ENCODE results near the gene FGB.

The FGB gene

DNA sequence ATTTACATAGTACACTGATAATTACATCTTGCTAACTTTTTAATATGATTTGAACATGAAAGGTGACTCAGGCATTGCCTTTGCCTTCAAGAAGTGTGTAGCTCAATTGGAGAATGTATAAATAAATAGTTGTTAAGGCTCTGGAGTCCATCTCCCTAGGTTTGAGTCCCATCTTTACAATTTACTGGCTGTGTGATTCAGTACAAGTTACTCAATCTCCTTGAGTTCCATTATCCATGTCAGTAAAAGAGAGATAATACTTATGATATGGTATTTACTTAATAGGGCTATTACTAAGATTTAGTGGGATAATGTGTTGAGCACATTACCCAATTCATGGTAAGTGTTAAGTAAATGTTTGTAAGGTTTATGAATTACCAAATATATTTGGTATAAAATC lies 51.5 kb downstream of the FGB start:
- no peak overlapping the region for H3K4me3 ChIP-seq (ENCODE audit: low read depth, low read length)
- no peak for DNase-seq (ENCODE audit: low read depth)
- TF ChIP-seq, protein P1, sequence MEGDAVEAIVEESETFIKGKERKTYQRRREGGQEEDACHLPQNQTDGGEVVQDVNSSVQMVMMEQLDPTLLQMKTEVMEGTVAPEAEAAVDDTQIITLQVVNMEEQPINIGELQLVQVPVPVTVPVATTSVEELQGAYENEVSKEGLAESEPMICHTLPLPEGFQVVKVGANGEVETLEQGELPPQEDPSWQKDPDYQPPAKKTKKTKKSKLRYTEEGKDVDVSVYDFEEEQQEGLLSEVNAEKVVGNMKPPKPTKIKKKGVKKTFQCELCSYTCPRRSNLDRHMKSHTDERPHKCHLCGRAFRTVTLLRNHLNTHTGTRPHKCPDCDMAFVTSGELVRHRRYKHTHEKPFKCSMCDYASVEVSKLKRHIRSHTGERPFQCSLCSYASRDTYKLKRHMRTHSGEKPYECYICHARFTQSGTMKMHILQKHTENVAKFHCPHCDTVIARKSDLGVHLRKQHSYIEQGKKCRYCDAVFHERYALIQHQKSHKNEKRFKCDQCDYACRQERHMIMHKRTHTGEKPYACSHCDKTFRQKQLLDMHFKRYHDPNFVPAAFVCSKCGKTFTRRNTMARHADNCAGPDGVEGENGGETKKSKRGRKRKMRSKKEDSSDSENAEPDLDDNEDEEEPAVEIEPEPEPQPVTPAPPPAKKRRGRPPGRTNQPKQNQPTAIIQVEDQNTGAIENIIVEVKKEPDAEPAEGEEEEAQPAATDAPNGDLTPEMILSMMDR (IDR thresholded peaks at IDR 0.05; ENCODE audit: control insufficient read depth, extremely low read depth, insufficient read depth): no peak

DNA sequence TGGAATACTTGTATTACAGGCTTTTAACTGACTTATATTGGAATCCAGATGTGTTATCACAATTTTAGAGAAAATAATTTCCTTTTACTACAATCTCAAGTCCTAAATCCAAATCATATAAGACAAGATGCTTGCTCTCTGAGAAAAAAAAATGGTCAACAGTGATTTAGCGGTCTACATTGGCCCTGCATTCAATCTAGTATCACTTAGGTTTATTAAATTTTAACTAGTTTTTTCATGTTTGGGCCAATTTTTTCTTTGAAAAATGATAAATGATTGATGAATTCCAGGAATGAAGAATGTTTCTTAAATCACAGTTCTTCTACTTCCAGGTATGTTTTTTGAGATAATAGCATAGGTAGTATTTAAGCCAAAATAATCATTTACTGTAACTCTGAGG lies 52.4 kb downstream of the FGB start:
- TF ChIP-seq, protein P1 (IDR thresholded peaks at IDR 0.05; ENCODE audit: control insufficient read depth, extremely low read depth, insufficient read depth): no peak
- H3K4me3 ChIP-seq (ENCODE audit: low read depth, low read length): no peak overlapping the region
- no peak for DNase-seq (ENCODE audit: low read depth)

DNA sequence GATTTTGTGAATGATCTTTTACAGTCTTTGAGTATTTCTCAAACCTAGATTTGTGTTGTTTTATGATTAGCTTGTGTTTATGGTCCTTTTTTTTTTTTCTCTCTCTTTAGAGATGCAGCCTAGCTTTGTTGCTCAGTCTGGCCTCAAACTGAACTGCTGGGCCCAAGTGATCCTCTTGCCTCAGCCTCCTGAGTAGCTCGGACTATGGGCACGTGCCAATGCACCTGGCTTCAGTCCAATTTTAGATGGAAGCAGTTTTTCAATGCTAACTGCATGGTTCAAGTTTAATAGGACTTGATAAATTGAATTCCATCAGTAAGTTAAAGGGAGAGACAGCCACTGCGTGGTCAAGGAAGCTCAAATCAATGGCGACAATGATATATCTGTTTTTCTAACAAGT lies 53.5 kb downstream of the FGB start:
- no peak overlapping the region for H3K4me3 ChIP-seq (ENCODE audit: low read depth, low read length)
- TF ChIP-seq, protein P1 (IDR thresholded peaks at IDR 0.05; ENCODE audit: control insufficient read depth, extremely low read depth, insufficient read depth): no peak
- DNase-seq (ENCODE audit: low read depth): no peak

DNA sequence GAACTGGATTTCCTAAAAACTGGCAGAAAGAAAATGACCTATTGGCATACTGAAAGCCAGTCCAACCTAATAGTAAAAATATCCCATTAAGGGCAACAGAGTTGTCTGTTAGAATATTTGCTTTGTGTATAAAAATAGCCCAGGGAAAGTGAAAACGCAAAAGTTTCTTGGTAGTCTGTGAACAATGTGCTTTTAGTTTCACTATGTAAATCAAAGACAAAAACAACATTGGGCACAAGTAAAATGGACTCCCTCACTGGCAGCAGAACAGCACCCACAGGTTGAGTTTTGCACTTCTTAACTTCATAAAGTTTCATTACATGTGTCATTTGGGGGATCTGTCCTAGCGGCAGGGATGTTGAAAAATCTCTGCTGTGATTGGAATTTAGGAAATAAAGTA lies 53.9 kb downstream of the FGB start:
- H3K4me3 ChIP-seq (ENCODE audit: low read depth, low read length): no peak overlapping the region
- no peak for DNase-seq (ENCODE audit: low read depth)
- TF ChIP-seq, protein P1 (IDR thresholded peaks at IDR 0.05; ENCODE audit: control insufficient read depth, extremely low read depth, insufficient read depth): no peak

DNA sequence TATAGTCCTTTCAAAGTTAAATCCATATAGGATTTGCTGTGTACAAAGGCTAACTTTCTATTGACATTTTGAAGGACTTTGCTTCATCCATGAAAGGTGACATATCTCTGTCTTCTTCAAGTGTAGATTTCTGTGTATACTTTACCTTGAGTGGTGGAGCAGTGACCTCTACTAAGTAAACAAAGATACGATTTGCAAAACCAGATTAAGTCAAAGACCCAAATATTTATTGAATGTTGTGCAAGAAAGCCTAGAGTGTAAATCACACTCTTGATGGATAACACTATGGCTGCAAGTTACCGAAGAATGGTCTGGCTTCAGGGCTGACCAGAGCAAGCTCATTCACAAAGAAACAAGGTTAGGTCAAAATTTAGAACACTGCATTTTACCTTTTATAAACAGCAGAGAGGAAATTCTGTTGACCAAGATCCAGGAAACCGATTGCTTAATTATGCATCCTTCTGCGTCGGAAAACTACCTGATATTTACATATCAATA lies 55.1 kb downstream of the FGB start:
- DNase-seq (ENCODE audit: low read depth): no peak
- H3K4me3 ChIP-seq (ENCODE audit: low read depth, low read length): no peak overlapping the region
- TF ChIP-seq, protein P1 (IDR thresholded peaks at IDR 0.05; ENCODE audit: control insufficient read depth, extremely low read depth, insufficient read depth): no peak

DNA sequence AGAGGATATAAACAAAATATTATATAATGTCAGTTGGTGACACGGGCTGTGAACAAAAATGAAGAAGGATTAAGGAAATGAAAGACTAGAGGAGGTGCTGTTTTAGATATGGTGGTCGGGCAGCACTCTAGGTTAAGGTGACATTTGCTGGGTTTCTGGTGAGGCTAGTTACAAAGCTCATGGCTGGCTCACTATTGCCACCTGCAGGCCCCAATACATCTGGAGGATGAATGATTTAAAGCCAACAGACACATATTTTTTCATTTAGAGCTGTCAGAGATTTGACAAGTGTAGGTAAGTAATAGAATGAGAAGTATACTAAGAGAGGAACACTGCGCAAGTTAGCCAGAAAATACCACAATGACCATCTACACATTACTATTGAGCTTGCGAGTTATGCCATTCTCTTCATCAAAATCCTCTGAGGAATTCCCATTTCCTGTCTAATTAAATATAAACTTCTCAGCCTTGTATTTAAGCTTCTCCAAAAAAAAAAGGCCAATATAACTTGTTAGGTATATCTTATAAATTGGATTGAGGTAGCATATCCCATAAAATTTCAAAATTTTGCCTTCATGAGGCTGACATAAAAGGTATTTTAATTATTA lies 56.0 kb downstream of the FGB start:
- TF ChIP-seq, protein P1 (IDR thresholded peaks at IDR 0.05; ENCODE audit: control insufficient read depth, extremely low read depth, insufficient read depth): peak; percentile 78
- H3K4me3 ChIP-seq (ENCODE audit: low read depth, low read length): no peak overlapping the region
- DNase-seq (ENCODE audit: low read depth): no peak

DNA sequence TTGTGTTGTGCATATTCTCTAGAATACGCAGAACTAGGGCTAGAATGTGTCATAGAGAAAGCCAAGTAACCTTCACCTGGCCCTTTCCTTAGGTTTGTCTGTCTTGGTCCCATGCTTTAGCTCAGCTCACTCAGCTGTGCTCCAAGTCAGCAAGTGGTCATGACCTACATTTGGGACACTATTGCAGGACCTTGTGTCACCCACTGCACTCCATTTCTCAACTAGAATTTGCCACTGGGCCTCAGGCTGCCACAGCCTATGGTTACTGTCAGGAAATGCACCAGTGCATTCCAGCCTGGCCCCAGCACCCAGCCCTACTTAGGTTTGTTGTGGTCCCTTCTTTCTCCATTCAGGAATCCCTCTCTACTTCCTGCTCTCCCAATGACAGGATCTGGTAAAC lies 57.3 kb downstream of the FGB start:
- TF ChIP-seq, protein P1 (IDR thresholded peaks at IDR 0.05; ENCODE audit: control insufficient read depth, extremely low read depth, insufficient read depth): no peak
- DNase-seq (ENCODE audit: low read depth): no peak
- H3K4me3 ChIP-seq (ENCODE audit: low read depth, low read length): no peak overlapping the region

Data from LNCaP clone FGC (cell line).